CD8-positive, alpha-beta memory T cell (primary cell): Measurements from ENCODE around the gene LRRN4. TPM values are rescaled to one million over a fixed set of nuclear protein-coding genes. Genes with fewer than 3 reads are reported as not detected.

Source experiments
- polyA plus RNA-seq: library from polyadenylated mRNA; unstranded; fragments of 300-500 nt; fragmentation: Illumina TruSeq; gene quantifications from one replicate; pipeline ENCODE4 v1.2.3, GENCODE V29; 2021
- total RNA-seq, 2 experiments: library from RNA; stranded (reverse); gene quantifications; one replicate each; pipeline ENCODE4 v1.2.3, GENCODE V29; 2021

The LRRN4 gene
- total and polyA plus RNA-seq, 3 experiments from 2014 or later: not detected

Other genes with a start within 250 kb of the LRRN4 start
- gene CHGB, start 142.6 kb downstream of the LRRN4 start, total RNA-seq: under 1 TPM; 0.13 to 0.20 TPM
- not detected for gene CHGB, start 142.6 kb downstream of the LRRN4 start, polyA plus RNA-seq
- 10 to 100 TPM; 35.8 to 38.5 TPM for gene TRMT6, start 103.5 kb downstream of the LRRN4 start, total RNA-seq
- gene TRMT6, start 103.5 kb downstream of the LRRN4 start, polyA plus RNA-seq: 14.6 TPM
- 10 to 100 TPM; 31.9 to 33.8 TPM for gene MCM8, start 103.4 kb downstream of the LRRN4 start, total RNA-seq
- gene MCM8, start 103.4 kb downstream of the LRRN4 start, polyA plus RNA-seq: 0.35 TPM
- 10 to 100 TPM; 54.9 to 59.1 TPM for gene CRLS1, start 47.9 kb downstream of the LRRN4 start, total RNA-seq
- gene CRLS1, start 47.9 kb downstream of the LRRN4 start, polyA plus RNA-seq: 39.6 TPM
- gene FERMT1, start 69.0 kb upstream of the LRRN4 start, total RNA-seq: under 1 TPM; 0.22 to 0.26 TPM
- gene FERMT1, start 69.0 kb upstream of the LRRN4 start, polyA plus RNA-seq: not detected